ENCODE results near the gene IQCK.

Gene IQCK

DNA sequence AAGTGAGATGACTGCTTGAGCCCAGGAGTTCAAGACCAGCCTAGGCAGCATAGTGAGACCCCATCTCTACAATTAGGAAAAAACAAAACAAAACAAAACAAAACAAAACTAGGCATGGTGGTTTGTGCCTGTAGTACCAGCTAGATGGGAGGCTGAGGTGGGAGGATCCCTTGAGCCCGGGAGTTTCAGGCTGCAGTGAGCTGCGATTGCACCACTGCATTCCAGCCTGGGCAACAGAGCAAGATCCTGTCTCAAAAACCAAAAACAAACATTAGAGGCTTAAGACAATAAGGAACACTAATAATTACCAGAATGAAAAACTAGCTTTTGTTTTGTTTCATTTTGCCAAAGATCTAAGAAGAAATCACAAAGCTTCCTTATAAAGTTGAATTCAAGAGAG lies 97.3 kb downstream of the IQCK start:
- no peaks in the 10 kb centered on the region for H3K36me3 ChIP-seq (ENCODE audit: control insufficient read depth in 1 of 2, insufficient read depth in 2 of 2, low read depth in 1 of 2, low read length in 2 of 2)
- no peak overlapping the region for H2AFZ ChIP-seq (ENCODE audit: low read depth, low read length)
- H2BK120ac ChIP-seq (ENCODE audit: low read depth, low read length), result no peak overlapping the region
- H3K4me2 ChIP-seq (ENCODE audit: low read length, poor library complexity, severe bottlenecking), result no peak overlapping the region
- no peak for DNase-seq
- H3K4me3 ChIP-seq (ENCODE audit: insufficient read depth in 1 of 2, low read depth in 1 of 2, low read length in 2 of 2), result no peak overlapping the region
- no peak overlapping the region for H2BK12ac ChIP-seq (ENCODE audit: low read length in 2 of 2)
- H2AK5ac ChIP-seq (ENCODE audit: low read length, severe bottlenecking), result no peak overlapping the region
- H2BK15ac ChIP-seq (ENCODE audit: low read depth, poor library complexity, severe bottlenecking), result no peak overlapping the region
- H3K79me1 ChIP-seq (replicated peaks; ENCODE audit: low read length, poor library complexity, severe bottlenecking), result no peaks in the 10 kb centered on the region
- H3K9ac ChIP-seq (ENCODE audit: low read length), result peak overlapping the region; percentile 69
- no peak overlapping the region for H3K4ac ChIP-seq (ENCODE audit: low read depth in 1 of 2, low read length in 2 of 2)
- no peak overlapping the region for H3K23ac ChIP-seq (ENCODE audit: low read length in 2 of 2)
- no peak overlapping the region for H3K14ac ChIP-seq (ENCODE audit: low read length in 2 of 2)
- peaks cover 5% of the 10 kb centered on the region for H3K4me1 ChIP-seq (ENCODE audit: control insufficient read depth, insufficient read depth, low read depth, low read length)
- WGBS, result 100% methylated on average over 2 of the region's 2 CpGs
- H4K91ac ChIP-seq (ENCODE audit: low read length), result no peak overlapping the region
- no peak overlapping the region for H3K18ac ChIP-seq (ENCODE audit: low read depth in 1 of 2, low read length in 2 of 2)
- no peak overlapping the region for H2BK5ac ChIP-seq (ENCODE audit: low read depth, low read length, poor library complexity, severe bottlenecking)
- H3K27ac ChIP-seq (ENCODE audit: low read length, poor library complexity, severe bottlenecking), result no peak overlapping the region
- no peak overlapping the region for H4K8ac ChIP-seq (ENCODE audit: low read length)
- H3K27me3 ChIP-seq (ENCODE audit: control insufficient read depth in 1 of 2, insufficient read depth in 1 of 2, low read length in 2 of 2), result no peaks in the 10 kb centered on the region
- peaks cover 4% of the 10 kb centered on the region for H3K9me3 ChIP-seq (ENCODE audit: control insufficient read depth, low read length)

DNA sequence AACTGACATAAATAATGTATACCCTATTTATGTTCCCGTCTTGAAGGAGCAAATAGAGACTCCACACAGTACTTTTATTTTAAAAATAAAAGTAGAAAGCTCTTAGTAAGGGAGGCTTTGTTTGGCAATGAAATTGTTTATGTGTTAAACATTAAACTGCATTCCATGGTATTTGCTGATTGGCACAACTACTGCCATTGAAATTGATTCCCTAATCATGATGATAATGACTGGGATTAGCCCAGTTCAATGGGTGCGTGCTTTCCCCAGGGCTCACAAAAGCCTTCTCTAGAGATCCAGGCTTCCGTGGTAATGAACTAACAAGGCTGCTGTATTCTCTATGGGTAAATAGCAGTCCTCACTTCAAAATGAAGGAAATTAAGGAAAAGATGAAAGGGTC lies 99.1 kb downstream of the IQCK start:
- H2BK5ac ChIP-seq (ENCODE audit: low read depth, low read length, poor library complexity, severe bottlenecking), result no peak overlapping the region
- no peak overlapping the region for H3K4me3 ChIP-seq (ENCODE audit: insufficient read depth in 1 of 2, low read depth in 1 of 2, low read length in 2 of 2)
- H3K27ac ChIP-seq (ENCODE audit: low read length, poor library complexity, severe bottlenecking), result no peak overlapping the region
- no peak overlapping the region for H3K14ac ChIP-seq (ENCODE audit: low read length in 2 of 2)
- H3K18ac ChIP-seq (ENCODE audit: low read depth in 1 of 2, low read length in 2 of 2), result no peak overlapping the region
- H4K91ac ChIP-seq (ENCODE audit: low read length), result no peak overlapping the region
- no peak overlapping the region for H2BK120ac ChIP-seq (ENCODE audit: low read depth, low read length)
- no peak overlapping the region for H3K4me2 ChIP-seq (ENCODE audit: low read length, poor library complexity, severe bottlenecking)
- H2AK5ac ChIP-seq (ENCODE audit: low read length, severe bottlenecking), result no peak overlapping the region
- 96% methylated on average over 2 of the region's 3 CpGs for WGBS
- no peak overlapping the region for H4K8ac ChIP-seq (ENCODE audit: low read length)
- H2BK12ac ChIP-seq (ENCODE audit: low read length in 2 of 2), result no peak overlapping the region
- H3K4ac ChIP-seq (ENCODE audit: low read depth in 1 of 2, low read length in 2 of 2), result no peak overlapping the region
- H3K9me3 ChIP-seq (ENCODE audit: control insufficient read depth, low read length), result peaks cover 4% of the 10 kb centered on the region
- no peaks in the 10 kb centered on the region for H3K4me1 ChIP-seq (ENCODE audit: control insufficient read depth, insufficient read depth, low read depth, low read length)
- H3K23ac ChIP-seq (ENCODE audit: low read length in 2 of 2), result no peak overlapping the region
- H3K79me1 ChIP-seq (replicated peaks; ENCODE audit: low read length, poor library complexity, severe bottlenecking), result no peaks in the 10 kb centered on the region
- no peak overlapping the region for H2BK15ac ChIP-seq (ENCODE audit: low read depth, poor library complexity, severe bottlenecking)
- no peak overlapping the region for H3K9ac ChIP-seq (ENCODE audit: low read length)
- DNase-seq, result no peak
- no peak overlapping the region for H2AFZ ChIP-seq (ENCODE audit: low read depth, low read length)
- no peaks in the 10 kb centered on the region for H3K36me3 ChIP-seq (ENCODE audit: control insufficient read depth in 1 of 2, insufficient read depth in 2 of 2, low read depth in 1 of 2, low read length in 2 of 2)
- no peaks in the 10 kb centered on the region for H3K27me3 ChIP-seq (ENCODE audit: control insufficient read depth in 1 of 2, insufficient read depth in 1 of 2, low read length in 2 of 2)

DNA sequence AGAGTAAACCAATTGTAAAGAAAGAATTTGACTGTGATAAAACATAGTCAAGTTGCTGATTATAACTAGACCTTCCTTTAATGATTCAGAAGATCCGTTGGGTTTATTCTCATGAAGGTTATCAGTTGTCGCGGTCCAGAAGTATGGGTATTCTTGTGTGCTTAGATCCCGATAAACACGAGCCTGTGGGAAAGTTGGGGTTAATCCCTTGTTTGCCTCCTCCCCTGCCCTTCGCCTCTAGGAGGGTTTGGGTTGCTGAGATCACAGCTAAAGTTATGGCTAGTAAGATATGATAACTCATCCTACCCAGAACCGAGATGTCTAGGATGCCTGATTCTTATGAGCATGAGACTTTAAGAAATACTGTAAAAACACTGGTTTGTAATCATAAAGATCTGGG lies 99.8 kb downstream of the IQCK start:
- no peak for DNase-seq
- Histone ChIP-seq H4K8ac (ENCODE audit: low read length) (no peak overlapping the region), H3K23ac (ENCODE audit: low read length in 2 of 2) (no peak overlapping the region), H3K4me2 (ENCODE audit: low read length, poor library complexity, severe bottlenecking) (no peak overlapping the region), H3K14ac (ENCODE audit: low read length in 2 of 2) (no peak overlapping the region), H2BK12ac (ENCODE audit: low read length in 2 of 2) (no peak overlapping the region), H3K4me3 (ENCODE audit: insufficient read depth in 1 of 2, low read depth in 1 of 2, low read length in 2 of 2) (no peak overlapping the region), H3K9ac (ENCODE audit: low read length) (no peak overlapping the region), H3K4ac (ENCODE audit: low read depth in 1 of 2, low read length in 2 of 2) (no peak overlapping the region), H3K79me1 (replicated peaks; ENCODE audit: low read length, poor library complexity, severe bottlenecking) (no peaks in the 10 kb centered on the region), H3K4me1 (ENCODE audit: control insufficient read depth, insufficient read depth, low read depth, low read length) (no peaks in the 10 kb centered on the region), H2BK120ac (ENCODE audit: low read depth, low read length) (no peak overlapping the region), H2AK5ac (ENCODE audit: low read length, severe bottlenecking) (no peak overlapping the region), H2BK15ac (ENCODE audit: low read depth, poor library complexity, severe bottlenecking) (no peak overlapping the region), H3K27ac (ENCODE audit: low read length, poor library complexity, severe bottlenecking) (no peak overlapping the region), H2AFZ (ENCODE audit: low read depth, low read length) (no peak overlapping the region), H4K91ac (ENCODE audit: low read length) (no peak overlapping the region), H2BK5ac (ENCODE audit: low read depth, low read length, poor library complexity, severe bottlenecking) (no peak overlapping the region), H3K27me3 (ENCODE audit: control insufficient read depth in 1 of 2, insufficient read depth in 1 of 2, low read length in 2 of 2) (no peaks in the 10 kb centered on the region), H3K9me3 (ENCODE audit: control insufficient read depth, low read length) (peaks cover 2% of the 10 kb centered on the region), H3K36me3 (ENCODE audit: control insufficient read depth in 1 of 2, insufficient read depth in 2 of 2, low read depth in 1 of 2, low read length in 2 of 2) (no peaks in the 10 kb centered on the region), H3K18ac (ENCODE audit: low read depth in 1 of 2, low read length in 2 of 2) (no peak overlapping the region)
- WGBS, result 88% methylated on average over 6 of the region's 7 CpGs

DNA sequence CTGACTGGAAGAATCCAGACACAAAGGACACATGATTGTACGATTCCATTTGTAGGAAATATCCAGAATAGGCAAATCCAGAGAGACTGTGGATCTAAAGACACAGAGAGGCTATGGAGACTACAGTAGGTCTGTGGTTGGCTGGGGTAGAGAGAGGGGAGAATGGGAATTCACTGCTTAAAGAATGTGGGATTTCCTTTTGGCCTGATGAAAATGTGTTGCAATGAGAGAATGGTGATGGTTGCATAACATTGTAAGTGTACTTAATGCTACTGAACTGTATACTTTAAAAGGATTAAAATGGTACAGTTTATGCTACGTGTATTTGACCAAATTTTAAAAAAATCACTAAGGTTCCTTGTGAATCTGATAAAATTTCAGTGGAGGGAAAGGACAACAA lies 104.5 kb downstream of the IQCK start:
- Histone ChIP-seq H3K4me1 (ENCODE audit: control insufficient read depth, insufficient read depth, low read depth, low read length) (peaks cover 4% of the 10 kb centered on the region), H3K79me1 (replicated peaks; ENCODE audit: low read length, poor library complexity, severe bottlenecking) (no peaks in the 10 kb centered on the region), H4K91ac (ENCODE audit: low read length) (no peak overlapping the region), H3K9me3 (ENCODE audit: control insufficient read depth, low read length) (no peaks in the 10 kb centered on the region), H2AFZ (ENCODE audit: low read depth, low read length) (no peak overlapping the region), H3K27me3 (ENCODE audit: control insufficient read depth in 1 of 2, insufficient read depth in 1 of 2, low read length in 2 of 2) (no peaks in the 10 kb centered on the region), H2BK120ac (ENCODE audit: low read depth, low read length) (no peak overlapping the region), H2BK12ac (ENCODE audit: low read length in 2 of 2) (no peak overlapping the region), H3K14ac (ENCODE audit: low read length in 2 of 2) (no peak overlapping the region), H3K18ac (ENCODE audit: low read depth in 1 of 2, low read length in 2 of 2) (no peak overlapping the region), H2BK5ac (ENCODE audit: low read depth, low read length, poor library complexity, severe bottlenecking) (no peak overlapping the region), H2AK5ac (ENCODE audit: low read length, severe bottlenecking) (no peak overlapping the region), H4K8ac (ENCODE audit: low read length) (no peak overlapping the region), H3K4me2 (ENCODE audit: low read length, poor library complexity, severe bottlenecking) (no peak overlapping the region), H3K9ac (ENCODE audit: low read length) (no peak overlapping the region), H2BK15ac (ENCODE audit: low read depth, poor library complexity, severe bottlenecking) (no peak overlapping the region), H3K27ac (ENCODE audit: low read length, poor library complexity, severe bottlenecking) (no peak overlapping the region), H3K23ac (ENCODE audit: low read length in 2 of 2) (no peak overlapping the region), H3K4ac (ENCODE audit: low read depth in 1 of 2, low read length in 2 of 2) (no peak overlapping the region), H3K36me3 (ENCODE audit: control insufficient read depth in 1 of 2, insufficient read depth in 2 of 2, low read depth in 1 of 2, low read length in 2 of 2) (peaks cover 0 to 8% of the 10 kb centered on the region in 2 experiments), H3K4me3 (ENCODE audit: insufficient read depth in 1 of 2, low read depth in 1 of 2, low read length in 2 of 2) (no peak overlapping the region)
- WGBS, result 93% methylated on average over 2 of the region's 2 CpGs
- peak; percentile 81 for DNase-seq

Measured in mesenchymal stem cell (in vitro differentiated cells and primary cell).